ENCODE results near the gene CELF4.
A peak's percentile ranks its signal among the peaks of the same experiment; 100 is the strongest.

Gene CELF4

GRCh38 chr18:37307181-37307580 is 258.4 kb downstream of the CELF4 start:
- no peak for DNase-seq

- DNase-seq, result no peak
These were observed 259.2 kb downstream of the CELF4 start for GRCh38 chr18:37306432-37306831.

- DNase-seq, result no peak
These were observed 260.5 kb downstream of the CELF4 start for GRCh38 chr18:37305066-37305465.

GRCh38 chr18:37304012-37304680 is 261.5 kb downstream of the CELF4 start:
- no peak for DNase-seq

- DNase-seq, result no peak
These were observed 262.6 kb downstream of the CELF4 start for GRCh38 chr18:37303009-37303408.

- no peak for DNase-seq
These were observed 263.1 kb downstream of the CELF4 start for GRCh38 chr18:37302519-37302918.

GRCh38 chr18:37299471-37300304 is 265.9 kb downstream of the CELF4 start:
- DNase-seq, result peak; percentile 98

GRCh38 chr18:37298816-37299215 is 266.8 kb downstream of the CELF4 start:
- no peak for DNase-seq

GRCh38 chr18:37297106-37297505 is 268.5 kb downstream of the CELF4 start:
- DNase-seq, result no peak

- DNase-seq, result peak; percentile 28
These were observed 270.6 kb downstream of the CELF4 start for GRCh38 chr18:37294951-37295350.

- no peak for DNase-seq
These were observed 272.2 kb downstream of the CELF4 start for GRCh38 chr18:37293359-37293758.

GRCh38 chr18:37289423-37289822 is 276.2 kb downstream of the CELF4 start:
- DNase-seq, result no peak

GRCh38 chr18:37287601-37288000 is 278.0 kb downstream of the CELF4 start:
- no peak for DNase-seq

- DNase-seq, result no peak
These were observed 278.8 kb downstream of the CELF4 start for GRCh38 chr18:37286801-37287200.

- DNase-seq, result no peak
These were observed 279.8 kb downstream of the CELF4 start for GRCh38 chr18:37285825-37286224.

GRCh38 chr18:37284260-37284659 is 281.3 kb downstream of the CELF4 start:
- no peak for DNase-seq

- DNase-seq, result no peak
These were observed 283.1 kb downstream of the CELF4 start for GRCh38 chr18:37282386-37283037.

- DNase-seq, result no peak
These were observed 284.8 kb downstream of the CELF4 start for GRCh38 chr18:37280701-37281393.

- DNase-seq, result no peak
These were observed 287.8 kb downstream of the CELF4 start for GRCh38 chr18:37277804-37278203.

GRCh38 chr18:37276111-37276890 is 289.3 kb downstream of the CELF4 start:
- no peak for DNase-seq

GRCh38 chr18:37275237-37275741 is 290.3 kb downstream of the CELF4 start:
- DNase-seq, result no peak
